GM21619 (cell line): Measurements from ENCODE around the gene MEIOB.
"Not testable (repeated sequence)": the region's sequence is repeated elsewhere in the genome, so short reads cannot be mapped to it uniquely, and the experiment has no call there.

Experiments used
- ATAC-seq: cut with Tn5 transposase; IDR thresholded peaks from one replicate; pipeline ENCODE4 v1.9.1; 2021; ENCODE audit not compliant: unreplicated experiment

Gene MEIOB, protein sequence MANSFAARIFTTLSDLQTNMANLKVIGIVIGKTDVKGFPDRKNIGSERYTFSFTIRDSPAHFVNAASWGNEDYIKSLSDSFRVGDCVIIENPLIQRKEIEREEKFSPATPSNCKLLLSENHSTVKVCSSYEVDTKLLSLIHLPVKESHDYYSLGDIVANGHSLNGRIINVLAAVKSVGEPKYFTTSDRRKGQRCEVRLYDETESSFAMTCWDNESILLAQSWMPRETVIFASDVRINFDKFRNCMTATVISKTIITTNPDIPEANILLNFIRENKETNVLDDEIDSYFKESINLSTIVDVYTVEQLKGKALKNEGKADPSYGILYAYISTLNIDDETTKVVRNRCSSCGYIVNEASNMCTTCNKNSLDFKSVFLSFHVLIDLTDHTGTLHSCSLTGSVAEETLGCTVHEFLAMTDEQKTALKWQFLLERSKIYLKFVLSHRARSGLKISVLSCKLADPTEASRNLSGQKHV

DNA sequence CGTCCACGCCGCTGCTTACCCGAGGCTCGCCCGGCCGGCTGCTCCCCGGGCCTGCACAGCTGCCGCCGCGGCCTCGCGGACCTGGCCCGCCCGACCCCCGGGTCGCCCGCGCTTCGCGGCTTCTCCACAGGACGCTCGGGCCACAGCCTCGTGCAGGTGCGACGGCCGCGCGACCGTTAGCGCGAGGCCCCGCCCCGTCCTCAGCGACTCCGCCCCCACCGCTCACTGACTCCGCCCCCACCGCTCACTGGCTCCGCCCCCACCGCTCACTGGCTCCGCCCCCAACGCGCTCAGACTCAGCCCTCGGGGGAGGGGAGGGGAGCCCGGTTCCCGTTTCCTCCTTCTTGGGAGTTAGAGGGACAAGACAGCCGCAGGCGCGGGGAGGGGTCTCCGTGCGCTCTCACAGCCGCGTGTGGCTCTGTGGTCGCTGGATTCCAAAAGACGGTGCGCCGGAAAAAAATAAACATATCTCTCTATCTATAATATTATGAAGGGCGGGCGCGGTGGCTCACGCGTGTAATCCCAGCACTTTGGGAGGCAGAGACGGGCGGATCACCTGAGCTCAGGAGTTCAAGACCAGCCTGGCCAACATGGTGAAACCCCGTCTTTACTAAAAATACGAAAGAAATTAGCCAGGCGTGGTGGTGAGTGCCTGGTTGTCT, at the start of gene MEIOB:
Gene MEIOB, minus strand, starts transcription at position 191 of the 662 bp plus-strand sequence. CDS start 3,989 bp downstream, outside the sequence.
- ATAC-seq: no peak

DNA sequence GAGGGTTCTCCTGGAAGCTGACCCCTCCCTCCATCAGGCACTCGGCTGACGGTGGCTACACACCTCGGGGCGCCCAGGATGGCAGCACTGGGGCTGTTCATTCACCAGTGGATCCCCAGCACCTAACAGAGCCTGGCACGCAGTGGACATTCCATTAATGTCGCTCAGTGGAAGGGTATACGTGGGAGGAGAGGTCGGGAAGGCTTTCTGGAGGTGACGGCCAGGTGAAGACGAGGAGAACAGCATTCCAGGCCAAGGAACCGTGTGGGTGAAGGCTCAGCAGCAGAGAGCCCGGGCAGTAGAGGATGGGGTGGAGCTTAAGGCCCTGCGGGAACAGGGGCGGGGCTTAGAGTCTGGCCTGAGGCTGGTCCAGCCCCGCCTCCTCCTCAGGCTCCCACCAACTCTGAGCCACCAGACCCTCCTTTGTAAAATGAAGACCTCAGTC, 48.8 kb upstream of the MEIOB start:
- no peak for ATAC-seq

DNA sequence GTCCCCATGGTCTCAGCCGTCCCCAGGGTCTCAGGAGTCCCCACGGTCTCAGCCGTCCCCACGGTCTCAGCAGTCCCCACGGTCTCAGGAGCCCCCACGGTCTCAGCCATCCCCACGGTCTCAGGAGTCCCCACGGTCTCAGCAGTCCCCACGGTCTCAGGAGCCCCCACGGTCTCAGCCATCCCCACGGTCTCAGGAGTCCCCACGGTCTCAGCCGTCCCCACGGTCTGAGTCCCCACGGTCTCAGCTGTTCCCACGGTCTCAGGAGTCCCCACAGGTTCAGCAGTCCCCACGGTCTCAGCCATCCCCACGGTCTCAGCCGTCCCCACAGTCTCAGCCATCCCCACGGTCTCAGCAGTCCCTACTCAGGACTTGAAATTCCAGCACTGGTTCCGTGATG, 48.2 kb upstream of the MEIOB start:
- ATAC-seq: not testable (repeated sequence)

- no peak for ATAC-seq
Observed at GRCh38 chr16:1919327-1919998, 47.5 kb upstream of the MEIOB start.

GRCh38 chr16:1918351-1919326, 46.7 kb upstream of the MEIOB start, which contains the start of gene HS3ST6:
Gene HS3ST6 (minus strand): TSS chr16:1918415. CDS start chr16:1918323, 92 bp downstream.
- no peak for ATAC-seq

DNA sequence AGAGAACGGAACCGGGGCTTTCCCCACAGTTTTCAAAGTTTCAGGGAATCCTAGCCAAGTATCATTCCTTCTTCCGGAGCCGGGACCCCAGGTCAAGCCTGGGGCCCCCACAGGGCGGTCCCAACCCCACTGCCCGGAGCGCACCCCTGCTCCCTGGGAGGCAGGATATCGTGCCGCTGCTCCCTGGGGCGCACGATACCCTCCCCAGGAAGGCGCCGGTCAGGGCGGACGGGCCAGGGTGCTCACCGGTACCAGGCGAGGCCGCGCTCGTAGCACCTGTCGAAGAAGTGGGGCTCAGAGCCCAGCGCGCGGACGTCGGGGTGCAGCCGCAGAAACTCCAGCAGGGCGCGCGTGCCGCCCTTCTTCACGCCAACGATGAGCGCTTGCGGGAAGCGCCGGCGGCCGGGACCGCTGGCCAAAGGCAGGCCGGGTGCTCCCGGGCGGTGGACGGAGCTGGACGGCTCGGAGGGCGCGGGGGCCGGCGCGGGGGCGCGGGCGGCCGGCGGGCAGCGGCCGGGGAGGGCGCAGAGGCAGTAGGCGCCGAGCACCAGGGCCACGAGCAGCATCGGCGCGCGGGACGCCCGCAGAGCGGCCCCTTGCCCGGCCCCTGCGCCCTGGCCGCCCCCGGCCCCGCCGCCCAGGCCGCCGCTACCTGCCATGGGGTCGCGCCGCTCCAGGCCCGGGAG, 45.8 kb upstream of the MEIOB start:
- no peak for ATAC-seq

- no peak for ATAC-seq
Observed at GRCh38 chr16:1917056-1917664, 45.2 kb upstream of the MEIOB start.

- ATAC-seq: no peak
Observed at GRCh38 chr16:1916640-1916990, 44.7 kb upstream of the MEIOB start.

DNA sequence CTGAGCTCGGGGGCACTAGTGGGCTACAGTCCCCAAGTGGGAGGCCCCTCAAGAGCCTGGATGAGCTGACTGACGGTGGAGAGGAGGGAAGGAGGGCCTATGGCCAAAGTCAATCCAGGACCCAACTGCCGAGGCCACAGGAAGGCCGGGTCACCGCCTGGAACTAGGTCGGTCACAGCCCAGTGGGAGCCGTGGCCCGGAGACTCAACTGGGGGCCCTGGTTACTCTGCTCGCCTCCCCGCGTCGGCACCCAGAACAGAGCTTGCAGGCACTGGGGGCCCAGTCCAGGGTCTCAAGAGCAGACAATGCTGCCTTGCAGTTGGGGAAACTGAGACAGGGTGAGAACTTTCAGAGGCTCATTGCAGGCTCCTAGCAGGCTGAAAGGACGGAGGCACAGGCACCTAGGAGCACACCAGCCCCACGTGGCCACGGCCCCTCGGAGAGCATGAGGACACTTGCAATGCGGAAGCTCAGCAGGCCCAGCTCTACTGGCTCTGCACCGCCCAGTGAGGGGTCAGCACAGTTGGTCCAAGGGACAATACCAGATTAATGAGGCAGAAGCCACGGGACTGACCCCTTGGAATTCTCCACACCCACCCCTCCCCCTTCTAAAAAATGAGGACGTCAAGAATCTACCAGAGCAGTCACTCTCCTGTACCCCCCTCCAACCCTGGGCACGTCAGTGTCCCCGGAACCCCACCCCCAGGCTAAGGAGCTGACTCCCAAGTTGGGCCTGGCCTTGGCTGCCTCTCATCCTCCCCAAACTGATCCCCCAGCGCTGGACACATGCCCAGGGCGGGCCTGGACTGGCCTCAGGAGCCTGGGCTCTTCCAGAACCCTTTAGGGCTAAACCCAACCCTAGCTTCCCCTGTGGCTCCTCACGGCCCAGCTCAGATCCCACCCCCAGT, 44.0 kb upstream of the MEIOB start:
- ATAC-seq: no peak

- ATAC-seq: no peak
Observed at GRCh38 chr16:1914988-1915387, 43.0 kb upstream of the MEIOB start.

- no peak for ATAC-seq
Observed at GRCh38 chr16:1914084-1914608, 42.2 kb upstream of the MEIOB start.

DNA sequence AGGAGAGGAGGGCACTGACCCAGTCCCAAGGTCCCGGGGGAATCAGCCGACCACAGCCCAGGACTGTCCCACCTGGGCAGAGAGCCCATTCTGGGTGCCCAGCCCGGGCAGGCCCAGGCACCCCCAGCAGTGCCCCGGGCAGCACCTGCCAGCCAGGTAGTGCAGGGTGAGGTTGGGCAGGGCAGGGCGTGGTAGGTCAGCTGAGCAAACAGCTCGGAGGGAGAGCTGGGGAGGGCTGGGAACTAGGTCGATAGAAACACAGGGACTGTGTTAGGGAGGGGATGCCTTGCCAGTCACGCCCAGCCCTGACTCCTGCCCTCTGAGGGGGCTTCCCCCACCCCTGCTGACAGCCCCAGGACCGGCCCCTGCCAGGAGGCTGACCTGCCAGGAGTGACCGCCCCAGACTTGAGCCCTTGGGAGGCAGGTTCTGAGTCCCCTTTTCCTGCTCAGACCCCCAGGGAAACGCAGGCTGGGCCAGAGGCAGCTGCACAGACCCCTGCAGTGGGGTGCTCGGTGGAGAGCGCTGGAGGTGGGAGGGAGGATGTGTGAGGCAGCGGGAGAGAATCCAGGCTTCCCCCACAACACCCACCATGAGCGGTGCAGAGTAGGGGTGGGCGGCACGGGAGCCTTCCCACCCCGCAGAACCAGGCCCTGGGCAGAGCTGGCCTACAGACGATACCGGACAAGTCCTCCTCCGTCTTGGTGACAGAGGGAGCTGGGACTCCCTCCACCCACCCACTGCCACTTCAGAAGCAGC, 41.5 kb upstream of the MEIOB start:
- no peak for ATAC-seq

- no peak for ATAC-seq
Observed at GRCh38 chr16:1912215-1912543, 40.2 kb upstream of the MEIOB start.

DNA sequence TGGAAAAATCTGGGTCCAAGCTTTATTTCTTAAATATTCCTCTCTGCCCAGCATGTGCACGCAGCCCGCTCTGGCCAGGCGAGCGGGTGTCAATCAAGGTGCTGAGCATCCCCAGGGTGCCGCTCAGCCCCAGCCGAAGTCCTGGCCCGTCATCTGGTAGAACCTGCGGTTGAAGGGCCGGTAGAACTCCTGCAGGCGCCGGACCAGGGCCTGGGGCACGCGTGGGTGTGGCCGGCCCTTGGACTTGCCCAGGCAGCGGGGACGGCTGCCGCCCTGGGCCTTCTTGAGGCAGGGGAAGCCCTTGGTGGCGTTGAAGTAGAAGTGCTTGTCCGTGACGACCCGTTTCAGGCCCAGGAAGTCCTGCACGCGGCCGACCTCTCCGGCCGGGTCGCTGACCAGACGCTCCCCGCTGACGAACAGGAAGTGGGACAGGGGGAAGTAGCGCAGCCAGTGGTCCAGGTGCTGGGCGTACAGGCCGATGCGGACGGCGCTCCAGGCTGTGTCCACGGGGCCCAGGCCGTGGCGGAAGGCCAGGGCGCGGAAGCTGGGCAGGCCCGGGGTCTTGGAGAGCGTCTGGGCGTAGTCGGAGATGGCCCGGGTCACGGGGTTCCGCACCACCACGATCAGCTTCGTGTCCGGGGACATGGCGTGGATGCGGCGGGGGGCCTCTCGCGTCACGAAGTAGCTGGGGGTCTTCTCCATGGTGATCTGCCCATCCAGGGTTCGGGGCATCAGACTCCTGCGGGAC, 39.7 kb upstream of the MEIOB start:
- no peak for ATAC-seq

GRCh38 chr16:1909561-1910231, 37.7 kb upstream of the MEIOB start:
- no peak for ATAC-seq

DNA sequence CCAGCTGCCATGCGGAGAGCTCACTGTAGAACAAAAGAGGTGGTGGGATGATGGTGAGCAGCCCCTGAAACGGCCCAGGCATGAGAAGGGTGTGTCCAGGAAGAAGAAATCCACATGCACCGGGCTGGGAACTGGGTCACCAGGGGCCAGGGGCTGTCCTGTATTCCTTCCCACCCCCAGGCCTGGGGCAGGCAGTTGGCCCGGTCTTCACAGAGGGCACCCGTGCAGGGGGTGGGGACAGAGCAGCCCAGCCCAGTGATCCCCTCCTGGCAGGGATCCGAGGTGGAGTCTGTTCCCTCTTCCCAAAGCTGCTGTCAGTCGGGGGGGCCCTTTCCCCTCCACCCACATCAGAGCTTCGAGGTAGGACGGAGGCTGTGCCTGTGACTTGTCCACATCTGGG, 37.0 kb upstream of the MEIOB start:
- ATAC-seq: no peak
